Smooth muscle cell (in vitro differentiated cells): Measurements from ENCODE around the gene SLC6A2. TPM values are rescaled to one million over a fixed set of nuclear protein-coding genes. Genes with fewer than 3 reads are reported as not detected.

Source experiments
- DNase-seq: peaks from one replicate; lab custom pipeline; 2025; ENCODE audit not compliant: unreplicated experiment; lab: John Stamatoyannopoulos, UW
- H2AFZ ChIP-seq: fragments of 200-600 bp; sonication (generic); 2 replicates; pipeline ENCODE4 v1.6.0; 2016; ENCODE audit warnings: antibody characterized with exemption, low read depth, mild to moderate bottlenecking
- H3F3A ChIP-seq: fragments of 200-600 bp; sonication (generic); 2 replicates; pipeline ENCODE4 v1.6.0; 2017; ENCODE audit warnings: antibody characterized with exemption, low read depth
- H3K27ac ChIP-seq: fragments of 200-600 bp; sonication (generic); 2 replicates; pipeline ENCODE4 v1.5.1; 2016; ENCODE audit warnings: low read depth, mild to moderate bottlenecking
- H3K27me3 ChIP-seq: fragments of 200-600 bp; sonication (generic); 2 replicates; pipeline ENCODE4 v1.6.1; 2016; ENCODE audit warnings: low read depth, mild to moderate bottlenecking
- H3K36me3 ChIP-seq: fragments of 200-600 bp; sonication (generic); 2 replicates; pipeline ENCODE4 v1.5.1; 2016; ENCODE audit warnings: low read depth
- H3K4me1 ChIP-seq: fragments of 200-600 bp; sonication (generic); 2 replicates; pipeline ENCODE4 v1.5.1; 2016; ENCODE audit warnings: low read depth
- H3K4me2 ChIP-seq: fragments of 200-600 bp; sonication (generic); 2 replicates; pipeline ENCODE4 v1.6.0; 2016; ENCODE audit warnings: mild to moderate bottlenecking
- H3K4me3 ChIP-seq: fragments of 200-600 bp; sonication (generic); 2 replicates; pipeline ENCODE4 v1.5.1; 2016; ENCODE audit warnings: mild to moderate bottlenecking
- H3K79me2 ChIP-seq: fragments of 200-600 bp; sonication (generic); 2 replicates; pipeline ENCODE4 v1.6.0; 2016; ENCODE audit warnings: low read depth, mild to moderate bottlenecking
- H3K9ac ChIP-seq: fragments of 200-600 bp; sonication (generic); 2 replicates; pipeline ENCODE4 v1.6.0; 2016; ENCODE audit warnings: low read depth
- H3K9me3 ChIP-seq: fragments of 200-600 bp; sonication (generic); replicated peaks from 2 replicates; pipeline ENCODE4 v1.5.1; 2016; ENCODE audit warnings: low read depth
- H4K20me1 ChIP-seq: fragments of 200-600 bp; sonication (generic); 2 replicates; pipeline ENCODE4 v1.6.0; 2016; ENCODE audit warnings: low read depth
- CTCF ChIP-seq: fragments of 200-600 bp; sonication (generic); IDR thresholded peaks from 2 replicates; pipeline ENCODE4 v1.5.1; 2017; ENCODE audit warnings: borderline replicate concordance, mild to moderate bottlenecking, antibody characterized with exemption; ENCODE audit not compliant: insufficient read depth, poor library complexity, severe bottlenecking
- WGBS: methylation state at CpG from one replicate; pipeline ENCODE4 v1.1.7; 2016; ENCODE audit warnings: low lambda C conversion rate; 5-methylcytosine and 5-hydroxymethylcytosine counted together
- polyA plus RNA-seq: library from polyadenylated mRNA; unstranded; fragments of >200 nt; fragmentation: Nextera tagmentation; extraction: Ambion mirVana; gene quantifications from 2 replicates; pipeline ENCODE4 v1.2.1, GENCODE V29; 2016
- total RNA-seq: library from RNA; depleted of rRNA; stranded (reverse); fragments of >200 nt; gene quantifications from 2 replicates; pipeline ENCODE4 v1.2.3, GENCODE V29; 2014

SLC6A2 gene
- total and polyA plus RNA-seq, 2 experiments from 2014 or later: 0.22 to 0.33 TPM

- Histone ChIP-seq H3K36me3 (no peaks in the 10 kb centered on the region), H3K9me3 (no peaks in the 10 kb centered on the region), H3K79me2 (no peaks in the 10 kb centered on the region), H3K4me1 (no peaks in the 10 kb centered on the region), H3K4me3 (no peak overlapping the region), H3K4me2 (no peak overlapping the region), H3K27me3 (no peaks in the 10 kb centered on the region), H3K27ac (no peak overlapping the region), H4K20me1 (no peaks in the 10 kb centered on the region), H2AFZ (no peak overlapping the region), H3K9ac (no peak overlapping the region), H3F3A (no peaks in the 10 kb centered on the region)
- no peak for DNase-seq
- TF ChIP-seq CTCF: no peak
These were observed 34.0 kb upstream of the SLC6A2 start for GRCh38 chr16:55621771-55622170.

DNA sequence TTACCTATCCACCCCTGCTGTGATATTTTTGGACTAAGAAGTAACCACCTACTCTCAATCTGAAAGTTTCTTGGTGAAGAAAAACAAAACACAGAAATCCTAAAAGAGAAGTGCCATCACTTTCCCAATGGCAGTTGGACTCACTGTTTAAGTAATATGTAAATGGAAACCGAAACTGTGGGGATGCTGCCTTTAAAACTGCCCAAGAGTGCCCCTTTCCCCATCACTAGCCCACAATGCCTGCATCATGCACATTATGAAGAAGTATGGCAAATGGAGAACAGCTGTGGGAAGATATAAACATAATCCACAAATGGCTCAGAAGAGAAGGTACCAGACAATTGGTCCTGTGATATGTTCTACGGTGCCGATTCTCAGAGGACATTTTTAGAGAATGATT is 33.5 kb upstream of the SLC6A2 start:
- WGBS: 97% methylated on average over 3 of the region's 3 CpGs
- DNase-seq: no peak

DNA sequence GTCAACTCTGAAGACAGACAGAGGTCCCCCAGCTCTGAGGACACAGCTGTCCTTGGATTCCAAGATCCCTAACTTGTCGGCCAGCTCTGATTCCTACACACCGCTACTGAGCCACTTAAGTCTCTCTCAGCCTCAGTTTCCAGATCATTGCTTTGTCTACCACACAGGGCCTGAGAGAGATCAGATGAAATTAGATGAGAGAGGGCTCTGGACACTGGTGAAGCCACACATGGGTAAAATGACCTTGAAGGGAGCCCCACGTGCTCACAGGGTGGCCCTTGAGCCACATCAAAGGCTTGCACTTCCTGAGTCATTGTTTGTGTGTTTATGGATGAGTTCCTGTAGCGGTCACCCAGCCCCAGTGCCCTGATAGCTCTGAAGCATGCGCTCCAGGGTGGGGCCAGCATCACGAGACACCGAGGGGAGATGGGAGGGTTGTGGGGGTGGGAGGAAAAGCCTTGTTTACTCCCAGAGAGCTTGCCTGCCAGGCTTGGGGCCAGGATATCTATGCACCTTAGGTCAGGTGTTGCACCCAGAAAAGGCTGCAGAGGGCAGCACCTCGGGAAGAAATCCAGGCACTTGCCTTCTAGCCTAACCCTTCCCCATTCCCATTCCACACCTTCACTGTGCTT is 32.7 kb upstream of the SLC6A2 start:
- no peak overlapping the region for H2AFZ ChIP-seq
- no peaks in the 10 kb centered on the region for H3F3A ChIP-seq
- no peaks in the 10 kb centered on the region for H3K9me3 ChIP-seq
- DNase-seq: no peak
- WGBS: 39% methylated on average over 8 of the region's 8 CpGs
- no peak overlapping the region for H3K27ac ChIP-seq
- H3K9ac ChIP-seq: no peak overlapping the region
- H3K27me3 ChIP-seq: no peaks in the 10 kb centered on the region
- H3K4me3 ChIP-seq: no peak overlapping the region
- no peaks in the 10 kb centered on the region for H3K36me3 ChIP-seq
- no peaks in the 10 kb centered on the region for H3K79me2 ChIP-seq
- no peaks in the 10 kb centered on the region for H3K4me1 ChIP-seq
- peak; percentile 13 for TF ChIP-seq CTCF
- no peak overlapping the region for H3K4me2 ChIP-seq
- no peaks in the 10 kb centered on the region for H4K20me1 ChIP-seq

More for the DNA sequence above, 33.5 kb upstream of the SLC6A2 start:
- TF ChIP-seq CTCF: no peak
- H3K9me3 ChIP-seq: no peaks in the 10 kb centered on the region
- no peaks in the 10 kb centered on the region for H3K36me3 ChIP-seq
- H4K20me1 ChIP-seq: no peaks in the 10 kb centered on the region
- H3K4me2 ChIP-seq: no peak overlapping the region
- no peaks in the 10 kb centered on the region for H3K27me3 ChIP-seq
- H3K9ac ChIP-seq: no peak overlapping the region
- no peak overlapping the region for H3K4me3 ChIP-seq
- no peak overlapping the region for H3K27ac ChIP-seq
- H2AFZ ChIP-seq: no peak overlapping the region
- no peaks in the 10 kb centered on the region for H3F3A ChIP-seq
- H3K4me1 ChIP-seq: no peaks in the 10 kb centered on the region
- H3K79me2 ChIP-seq: no peaks in the 10 kb centered on the region

DNA sequence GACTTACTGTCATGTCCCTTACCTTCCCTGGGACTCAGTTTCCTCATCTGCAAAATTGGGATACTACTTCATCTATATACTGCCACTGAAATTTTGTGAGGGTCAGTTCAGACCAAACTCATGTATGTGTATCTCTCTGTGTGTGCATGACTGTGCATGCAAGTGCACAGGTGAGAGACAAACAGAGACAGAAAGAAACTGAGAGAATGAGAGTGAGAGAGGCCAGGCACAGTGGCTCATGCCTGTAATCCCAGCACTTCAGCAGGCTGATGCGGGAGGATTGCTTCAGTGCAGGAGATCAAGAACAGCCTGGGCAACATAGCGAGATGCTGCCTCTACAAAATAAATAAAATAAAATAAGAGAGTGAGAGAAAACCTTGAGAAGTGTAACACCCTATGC is 32.1 kb upstream of the SLC6A2 start:
- Histone ChIP-seq H2AFZ (no peak overlapping the region), H3K36me3 (no peaks in the 10 kb centered on the region), H3K27ac (no peak overlapping the region), H3K4me1 (no peaks in the 10 kb centered on the region), H3K79me2 (no peaks in the 10 kb centered on the region), H3K9me3 (no peaks in the 10 kb centered on the region), H3F3A (no peaks in the 10 kb centered on the region), H3K4me3 (no peak overlapping the region), H3K4me2 (no peak overlapping the region), H3K9ac (no peak overlapping the region), H3K27me3 (no peaks in the 10 kb centered on the region), H4K20me1 (no peaks in the 10 kb centered on the region)
- TF ChIP-seq CTCF: no peak
- WGBS: 47% methylated on average over 2 of the region's 2 CpGs
- no peak for DNase-seq
